Right atrium auricular region (tissue), 2 donors: ENCODE results near the gene CCNDBP1. TPM values are rescaled to one million over a fixed set of nuclear protein-coding genes. Genes with fewer than 3 reads are reported as not detected.

Source experiments
- DNase-seq: peaks from one replicate; pipeline ENCODE4 v3.0.0-alpha.2; 2019; ENCODE audit warnings: low spot score
- H3K27ac ChIP-seq, 2 donors: fragments of 200-600 bp; sonication (generic); 1 replicate in 1 of 2; 2 replicates in 1 of 2; pipeline ENCODE4 v1.5.1; 2016 to 2019
- H3K27me3 ChIP-seq, 2 donors: fragments of 200-600 bp; sonication (generic); one replicate each; pipeline versions ENCODE4 v1.5.1 to v1.6.0; 2017 to 2019
- H3K36me3 ChIP-seq: fragments of 200-600 bp; sonication (generic); one replicate; pipeline ENCODE4 v1.5.1; 2016
- H3K4me1 ChIP-seq, 2 donors: fragments of 200-600 bp; sonication (generic); one replicate each; pipeline versions ENCODE4 v1.5.1 to v1.6.0; 2017 to 2019
- H3K4me3 ChIP-seq, 2 donors: fragments of 200-600 bp; sonication (generic); 1 replicate in 1 of 2; 2 replicates in 1 of 2; pipeline ENCODE4 v1.5.1; 2017 to 2019; ENCODE audit warnings: mild to moderate bottlenecking in 1 of 2, moderate library complexity in 1 of 2
- H3K9me3 ChIP-seq, 2 donors: fragments of 200-600 bp; sonication (generic); one replicate each; pipeline ENCODE4 v1.5.1; 2019
- total RNA-seq, 2 donors: library from RNA; depleted of rRNA; stranded (reverse); fragments of >200 nt; gene quantifications; one replicate each; pipeline ENCODE4 v1.1.0, GENCODE V29; 2016
- TF ChIP-seq, protein P1 (sequence below), 2 donors: fragments of 200-600 bp; sonication (generic); IDR thresholded peaks; one replicate each; pipeline ENCODE4 v1.5.1; 2019; ENCODE audit warnings: antibody characterized with exemption in 2 of 2

The CCNDBP1 gene
- total RNA-seq, 2 donors from 2014 or later: 50.9 to 60.1 TPM

DNA sequence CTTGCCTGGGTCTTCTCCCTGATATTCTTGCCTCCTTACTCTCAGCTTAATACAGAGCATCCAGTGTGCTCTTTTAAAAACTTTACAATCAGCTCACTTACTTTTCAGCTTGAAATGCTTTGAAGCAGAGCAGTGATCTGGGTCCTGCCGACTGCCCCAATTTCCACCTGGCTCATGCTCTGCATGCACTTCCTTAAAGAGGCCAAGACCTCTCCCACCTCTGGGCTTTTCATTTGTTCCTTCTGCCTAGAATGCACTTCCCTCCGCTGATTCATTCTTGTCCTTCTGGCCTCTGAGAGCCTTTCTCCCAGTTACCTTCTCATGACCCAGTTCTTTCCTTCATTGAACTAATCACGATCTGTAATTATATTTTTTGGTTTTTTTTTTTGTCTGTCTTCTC, 1.9 kb upstream of the CCNDBP1 start:
- TF ChIP-seq, protein P1, sequence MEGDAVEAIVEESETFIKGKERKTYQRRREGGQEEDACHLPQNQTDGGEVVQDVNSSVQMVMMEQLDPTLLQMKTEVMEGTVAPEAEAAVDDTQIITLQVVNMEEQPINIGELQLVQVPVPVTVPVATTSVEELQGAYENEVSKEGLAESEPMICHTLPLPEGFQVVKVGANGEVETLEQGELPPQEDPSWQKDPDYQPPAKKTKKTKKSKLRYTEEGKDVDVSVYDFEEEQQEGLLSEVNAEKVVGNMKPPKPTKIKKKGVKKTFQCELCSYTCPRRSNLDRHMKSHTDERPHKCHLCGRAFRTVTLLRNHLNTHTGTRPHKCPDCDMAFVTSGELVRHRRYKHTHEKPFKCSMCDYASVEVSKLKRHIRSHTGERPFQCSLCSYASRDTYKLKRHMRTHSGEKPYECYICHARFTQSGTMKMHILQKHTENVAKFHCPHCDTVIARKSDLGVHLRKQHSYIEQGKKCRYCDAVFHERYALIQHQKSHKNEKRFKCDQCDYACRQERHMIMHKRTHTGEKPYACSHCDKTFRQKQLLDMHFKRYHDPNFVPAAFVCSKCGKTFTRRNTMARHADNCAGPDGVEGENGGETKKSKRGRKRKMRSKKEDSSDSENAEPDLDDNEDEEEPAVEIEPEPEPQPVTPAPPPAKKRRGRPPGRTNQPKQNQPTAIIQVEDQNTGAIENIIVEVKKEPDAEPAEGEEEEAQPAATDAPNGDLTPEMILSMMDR (IDR thresholded peaks at IDR 0.05): no peak
- Histone ChIP-seq H3K27ac (no peak overlapping the region), H3K27me3 (no peaks in the 10 kb centered on the region), H3K36me3 (peaks cover 4% of the 10 kb centered on the region), H3K4me3 (no peak overlapping the region), H3K9me3 (no peaks in the 10 kb centered on the region), H3K4me1 (peaks cover 0 to 25% of the 10 kb centered on the region in 2 donors)
- DNase-seq: no peak

DNA sequence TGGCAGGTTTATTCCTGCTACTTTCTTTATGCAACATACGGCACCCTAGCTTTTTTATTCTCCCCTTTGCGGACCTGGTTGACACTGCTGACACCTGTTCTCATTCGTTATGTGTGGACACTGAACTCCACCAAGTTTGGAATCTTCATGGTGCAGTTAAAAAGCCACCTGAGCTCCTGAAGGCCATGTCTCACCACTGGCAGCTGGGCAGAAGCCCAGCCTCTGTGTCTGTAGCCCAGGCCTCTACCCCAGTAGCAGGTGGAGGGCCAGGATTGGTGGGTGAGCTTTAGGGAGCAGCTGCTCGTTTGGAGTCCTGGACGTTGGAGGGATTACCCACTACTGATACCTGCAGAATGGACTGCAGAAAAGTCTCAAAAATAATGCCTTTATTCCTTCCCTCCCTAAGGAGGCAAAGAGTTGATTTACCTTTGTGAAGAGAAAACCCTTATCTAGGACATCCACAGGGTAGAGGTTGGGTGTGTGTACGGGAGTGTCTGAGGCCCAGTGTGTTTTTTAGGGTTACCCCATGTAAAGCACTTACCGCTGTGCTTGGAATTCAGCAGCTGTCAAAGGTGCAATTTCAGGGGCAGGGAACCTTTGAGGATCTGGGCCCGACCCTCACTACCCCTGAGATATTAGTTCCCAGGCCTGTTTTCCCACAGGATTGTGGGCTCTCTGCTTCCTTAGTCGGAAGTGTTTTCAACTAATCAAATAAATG, 637 bp upstream of the CCNDBP1 start:
- Histone ChIP-seq H3K4me1 (peaks cover 0 to 37% of the 10 kb centered on the region in 2 donors), H3K9me3 (no peaks in the 10 kb centered on the region), H3K27me3 (no peaks in the 10 kb centered on the region), H3K27ac (peak overlapping the region; percentile 94 to 96), H3K4me3 (peak overlapping the region in 1 of 2 donors; percentile 84), H3K36me3 (peaks cover 4% of the 10 kb centered on the region)
- DNase-seq: no peak
- TF ChIP-seq, protein P1 (IDR thresholded peaks at IDR 0.05): no peak

DNA sequence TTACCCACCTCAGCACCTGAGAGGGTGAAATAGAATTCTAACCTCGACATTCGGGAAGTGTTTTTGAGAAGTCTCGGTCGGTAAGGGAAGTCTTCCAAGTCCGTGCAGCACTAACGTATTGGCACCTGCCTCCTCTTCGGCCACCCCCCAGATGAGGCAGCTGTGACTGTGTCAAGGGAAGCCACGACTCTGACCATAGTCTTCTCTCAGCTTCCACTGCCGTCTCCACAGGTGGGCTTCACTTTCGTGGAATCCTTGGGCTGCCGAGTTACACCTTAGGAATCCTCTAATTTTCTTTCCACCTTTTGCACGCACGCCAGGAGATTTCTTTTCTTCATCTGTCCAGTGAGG, 775 bp downstream of the CCNDBP1 start:
- DNase-seq: no peak
- Histone ChIP-seq H3K9me3 (no peaks in the 10 kb centered on the region), H3K27me3 (no peaks in the 10 kb centered on the region), H3K27ac (peak overlapping the region; percentile 94 to 96), H3K36me3 (peaks cover 14% of the 10 kb centered on the region), H3K4me3 (peak overlapping the region; percentile 84 to 89), H3K4me1 (peaks cover 0 to 50% of the 10 kb centered on the region in 2 donors)
- TF ChIP-seq, protein P1 (IDR thresholded peaks at IDR 0.05): peak in 1 of 2 donors; percentile 2

DNA sequence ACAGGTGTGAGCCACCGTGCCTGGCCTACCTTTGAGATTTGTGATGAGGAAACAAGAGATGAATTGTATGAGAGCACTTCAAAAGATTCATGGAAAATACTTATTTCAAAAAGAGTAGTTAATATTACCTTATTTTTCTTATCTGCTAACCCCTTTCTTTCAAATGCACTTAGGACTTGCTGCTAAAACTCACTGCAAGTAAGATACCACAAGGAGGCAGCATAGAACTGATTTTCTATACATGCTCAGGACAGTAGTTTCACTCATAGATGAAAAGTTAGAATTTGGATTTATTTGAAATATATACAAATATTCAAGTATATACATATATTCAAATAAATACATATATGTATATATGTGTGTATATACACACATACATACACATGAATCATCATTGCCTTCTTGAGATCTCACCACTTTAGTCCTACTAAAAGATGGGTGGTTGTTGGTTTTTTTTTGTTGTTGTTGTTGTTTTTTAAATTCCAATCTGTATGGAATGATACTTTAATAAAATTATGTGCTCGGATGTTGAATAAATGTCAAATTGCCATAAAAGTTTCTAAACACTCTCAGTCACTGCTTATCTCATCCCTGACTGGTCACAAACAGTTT, 2.4 kb downstream of the CCNDBP1 start:
- TF ChIP-seq, protein P1 (IDR thresholded peaks at IDR 0.05): peak; percentile 38 to 73
- Histone ChIP-seq H3K36me3 (peaks cover 26% of the 10 kb centered on the region), H3K9me3 (no peaks in the 10 kb centered on the region), H3K27ac (no peak overlapping the region), H3K27me3 (no peaks in the 10 kb centered on the region), H3K4me1 (peaks cover 0 to 50% of the 10 kb centered on the region in 2 donors), H3K4me3 (no peak overlapping the region)
- DNase-seq: no peak

DNA sequence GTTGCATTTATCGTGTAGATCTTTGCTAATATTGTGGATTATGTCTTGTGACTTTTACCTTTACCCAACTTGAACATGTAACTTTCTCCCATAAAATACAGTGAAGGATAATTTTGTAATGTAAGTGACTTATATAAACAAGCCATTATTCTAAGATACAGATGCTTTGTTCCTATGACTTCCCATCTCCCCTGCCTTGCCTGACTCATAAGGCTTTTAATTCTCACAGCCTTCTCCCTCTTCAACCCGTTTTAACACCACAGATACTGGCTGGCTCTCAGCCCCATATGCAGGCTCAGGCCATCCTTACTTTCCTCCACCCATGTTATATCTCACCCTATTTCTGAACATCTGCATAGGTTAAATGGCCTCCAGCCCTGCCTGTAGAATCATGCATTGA, 4.1 kb downstream of the CCNDBP1 start:
- no peak overlapping the region for H3K4me3 ChIP-seq
- H3K27ac ChIP-seq: peak overlapping the region in 1 of 2 donors; percentile 73
- peaks cover 0 to 50% of the 10 kb centered on the region in 2 donors for H3K4me1 ChIP-seq
- no peaks in the 10 kb centered on the region for H3K27me3 ChIP-seq
- H3K36me3 ChIP-seq: peaks cover 33% of the 10 kb centered on the region
- H3K9me3 ChIP-seq: no peaks in the 10 kb centered on the region
- no peak for DNase-seq
- TF ChIP-seq, protein P1 (IDR thresholded peaks at IDR 0.05): no peak
